K562 (cell line): ENCODE data around the gene ADK. TPM values are rescaled to one million over a fixed set of nuclear protein-coding genes. Genes with fewer than 3 reads are reported as not detected.

ENCODE experiments used
- ADNP ChIP-seq: fragments of 200-800 bp; sonication (Bioruptor generic); IDR thresholded peaks from 2 replicates; pipeline ENCODE4 v1.6.1; 2016; ENCODE audit warnings: missing genetic modification characterization, missing compliant biosample characterization
- ARID1B ChIP-seq: fragments of 450-650 bp; IDR thresholded peaks from 2 replicates; pipeline ENCODE4 v1.6.1; 2016; ENCODE audit warnings: antibody characterized with exemption, mild to moderate bottlenecking, inconsistent platforms
- BRD4 ChIP-seq: fragments of 200-600 bp; sonication (generic); IDR thresholded peaks from 2 replicates; pipeline ENCODE4 v1.6.1; 2017; ENCODE audit warnings: inconsistent platforms
- CEBPG ChIP-seq, 3 experiments: fragments of 200-800 bp in 1 of 3; sonication (Bioruptor generic) in 1 of 3; sonication (generic) in 1 of 3; formaldehyde crosslinking in 1 of 3; IDR thresholded peaks in 2 of 3; conservative IDR thresholded peaks in 1 of 3; 2 replicates each; pipeline versions ENCODE4 v1.6.1 to v1.8.0; 2016 to 2022; ENCODE audit warnings: missing compliant biosample characterization in 2 of 3, missing genetic modification characterization in 2 of 3, mild to moderate bottlenecking in 1 of 3, missing genetic modification reagents in 1 of 3
- EZH2 ChIP-seq: IDR thresholded peaks from 2 replicates; pipeline ENCODE4 v1.6.1; 2012; ENCODE audit warnings: low read depth, mild to moderate bottlenecking, inconsistent platforms, low read length, borderline replicate concordance
- GABPB1 ChIP-seq: sonication (generic); formaldehyde crosslinking; IDR thresholded peaks from 2 replicates; pipeline ENCODE4 v1.8.0; 2022; ENCODE audit warnings: mild to moderate bottlenecking, missing genetic modification reagents
- GATA2 ChIP-seq: sonication (generic); formaldehyde crosslinking; IDR thresholded peaks from 2 replicates; pipeline ENCODE4 v1.4.0; 2020; ENCODE audit warnings: mild to moderate bottlenecking, missing genetic modification reagents
- RAD51 ChIP-seq: fragments of 450-650 bp; IDR thresholded peaks from 2 replicates; pipeline ENCODE4 v1.7.1; 2016; ENCODE audit warnings: low read depth, mild to moderate bottlenecking, borderline replicate concordance
- ZNF174 ChIP-seq: fragments of 250-450 bp; sonication (Bioruptor Pico); IDR thresholded peaks from 2 replicates; pipeline ENCODE4 v1.4.0; 2020; ENCODE audit warnings: mild to moderate bottlenecking
- ZNF239 ChIP-seq: fragments of 250-450 bp; sonication (Bioruptor Pico); IDR thresholded peaks from 2 replicates; pipeline ENCODE4 v1.4.0; 2020; ENCODE audit warnings: mild to moderate bottlenecking
- ZNF311 ChIP-seq: fragments of 250-450 bp; sonication (Bioruptor Pico); IDR thresholded peaks from 2 replicates; pipeline ENCODE4 v1.4.0; 2020; ENCODE audit warnings: mild to moderate bottlenecking, moderate library complexity
- ZNF586 ChIP-seq: fragments of 450-650 bp; formaldehyde crosslinking; conservative IDR thresholded peaks from 2 replicates; pipeline ENCODE4 v1.4.0; 2020; ENCODE audit warnings: mild to moderate bottlenecking, moderate library complexity
- polyA plus RNA-seq, 8 experiments: library from polyadenylated mRNA; depleted of rRNA in 4 of 8; stranded (reverse) in 5 of 8; unstranded in 3 of 8; fragments of >200 nt; fragmentation: Nextera tagmentation in 2 of 8; fragmentation: Illumina TruSeq in 1 of 8; extraction: Ambion mirVana in 2 of 8; extraction: Trizol in 1 of 8; gene quantifications; 2 replicates each; pipeline versions ENCODE4 v1.2.1 to v1.2.3, GENCODE V29; 2011 to 2014; ENCODE audit warnings: inconsistent platforms in 1 of 8, missing spikeins in 1 of 8
- total RNA-seq, 7 experiments: library from RNA; depleted of rRNA in 6 of 7; stranded (reverse); fragments of >200 nt in 6 of 7; fragmentation: Illumina TruSeq in 2 of 7; extraction: Trizol in 2 of 7; gene quantifications; 2 replicates each; pipeline versions ENCODE4 v1.2.1 to v1.2.3, GENCODE V29; 2011 to 2021; ENCODE audit warnings: low replicate concordance in 1 of 7
- TF ChIP-seq, protein P1 (sequence below): sonication (generic); formaldehyde crosslinking; IDR thresholded peaks from 2 replicates; pipeline ENCODE4 v1.8.0; 2023; ENCODE audit warnings: missing genetic modification reagents, mild to moderate bottlenecking, borderline replicate concordance
- TF ChIP-seq, protein P2 (sequence below): sonication (generic); formaldehyde crosslinking; IDR thresholded peaks from 2 replicates; pipeline ENCODE4 v1.8.1; 2023; ENCODE audit warnings: mild to moderate bottlenecking, missing genetic modification reagents
- TF ChIP-seq, protein P3 (sequence below): IDR thresholded peaks from 2 replicates; pipeline ENCODE4 v1.6.1; 2011; ENCODE audit not compliant: insufficient read length; ENCODE audit errors: extremely low read depth
- TF ChIP-seq, protein P4 (sequence below), 3 experiments: fragments of 200-800 bp in 1 of 3; fragments of 250-450 bp in 1 of 3; fragments of 450-650 bp in 1 of 3; sonication (Bioruptor Pico) in 1 of 3; sonication (Bioruptor generic) in 1 of 3; formaldehyde crosslinking in 1 of 3; IDR thresholded peaks; 2 replicates each; pipeline versions ENCODE4 v1.6.1 to v1.8.0; 2016 to 2022; ENCODE audit warnings: mild to moderate bottlenecking in 2 of 3, missing genetic modification characterization in 2 of 3, missing compliant biosample characterization in 1 of 3, moderate library complexity in 1 of 3

The ADK gene
- total and polyA plus RNA-seq, 9 of the 15 experiments (the other 6 are each of a cell fraction or from before 2014, with no cell fraction given): 54.2 to 97.8 (median 73.6) TPM

DNA sequence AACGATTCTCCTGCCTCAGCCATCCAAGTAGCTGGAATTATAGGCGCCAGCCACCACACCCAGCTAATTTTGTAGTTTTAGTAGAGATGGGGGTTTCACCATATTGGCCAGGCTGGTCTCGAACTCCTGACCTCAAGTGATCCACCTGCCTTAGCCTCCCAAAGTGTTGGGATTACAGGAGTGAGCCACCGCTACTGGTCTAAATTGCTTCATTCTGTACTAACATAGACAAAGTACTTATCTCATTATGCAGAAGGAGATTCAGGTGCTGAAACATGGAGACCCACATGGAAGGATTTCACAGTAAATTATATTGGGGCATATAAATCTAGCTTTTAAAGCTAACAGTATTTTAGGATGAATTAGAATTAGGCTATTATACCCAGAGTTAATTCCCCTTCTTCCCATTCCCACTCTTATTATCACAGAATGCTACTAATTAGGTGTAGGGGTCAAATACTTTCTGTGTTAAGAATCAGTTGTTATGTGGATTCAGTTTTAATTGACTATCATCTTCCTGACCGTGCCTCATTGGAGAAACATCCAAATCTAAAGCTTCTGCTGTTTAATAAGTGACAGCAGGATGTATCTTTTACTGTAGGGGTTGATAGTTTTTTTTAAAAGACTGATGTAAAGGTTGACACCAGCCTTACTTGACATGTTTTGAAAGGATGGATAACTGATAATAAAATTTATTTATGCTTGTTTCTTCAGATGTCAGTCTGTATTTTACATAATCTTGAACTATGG lies 27.2 kb downstream of the ADK start (continued):
- TF ChIP-seq ADNP (tag): peak; percentile 71
- TF ChIP-seq, protein P1, sequence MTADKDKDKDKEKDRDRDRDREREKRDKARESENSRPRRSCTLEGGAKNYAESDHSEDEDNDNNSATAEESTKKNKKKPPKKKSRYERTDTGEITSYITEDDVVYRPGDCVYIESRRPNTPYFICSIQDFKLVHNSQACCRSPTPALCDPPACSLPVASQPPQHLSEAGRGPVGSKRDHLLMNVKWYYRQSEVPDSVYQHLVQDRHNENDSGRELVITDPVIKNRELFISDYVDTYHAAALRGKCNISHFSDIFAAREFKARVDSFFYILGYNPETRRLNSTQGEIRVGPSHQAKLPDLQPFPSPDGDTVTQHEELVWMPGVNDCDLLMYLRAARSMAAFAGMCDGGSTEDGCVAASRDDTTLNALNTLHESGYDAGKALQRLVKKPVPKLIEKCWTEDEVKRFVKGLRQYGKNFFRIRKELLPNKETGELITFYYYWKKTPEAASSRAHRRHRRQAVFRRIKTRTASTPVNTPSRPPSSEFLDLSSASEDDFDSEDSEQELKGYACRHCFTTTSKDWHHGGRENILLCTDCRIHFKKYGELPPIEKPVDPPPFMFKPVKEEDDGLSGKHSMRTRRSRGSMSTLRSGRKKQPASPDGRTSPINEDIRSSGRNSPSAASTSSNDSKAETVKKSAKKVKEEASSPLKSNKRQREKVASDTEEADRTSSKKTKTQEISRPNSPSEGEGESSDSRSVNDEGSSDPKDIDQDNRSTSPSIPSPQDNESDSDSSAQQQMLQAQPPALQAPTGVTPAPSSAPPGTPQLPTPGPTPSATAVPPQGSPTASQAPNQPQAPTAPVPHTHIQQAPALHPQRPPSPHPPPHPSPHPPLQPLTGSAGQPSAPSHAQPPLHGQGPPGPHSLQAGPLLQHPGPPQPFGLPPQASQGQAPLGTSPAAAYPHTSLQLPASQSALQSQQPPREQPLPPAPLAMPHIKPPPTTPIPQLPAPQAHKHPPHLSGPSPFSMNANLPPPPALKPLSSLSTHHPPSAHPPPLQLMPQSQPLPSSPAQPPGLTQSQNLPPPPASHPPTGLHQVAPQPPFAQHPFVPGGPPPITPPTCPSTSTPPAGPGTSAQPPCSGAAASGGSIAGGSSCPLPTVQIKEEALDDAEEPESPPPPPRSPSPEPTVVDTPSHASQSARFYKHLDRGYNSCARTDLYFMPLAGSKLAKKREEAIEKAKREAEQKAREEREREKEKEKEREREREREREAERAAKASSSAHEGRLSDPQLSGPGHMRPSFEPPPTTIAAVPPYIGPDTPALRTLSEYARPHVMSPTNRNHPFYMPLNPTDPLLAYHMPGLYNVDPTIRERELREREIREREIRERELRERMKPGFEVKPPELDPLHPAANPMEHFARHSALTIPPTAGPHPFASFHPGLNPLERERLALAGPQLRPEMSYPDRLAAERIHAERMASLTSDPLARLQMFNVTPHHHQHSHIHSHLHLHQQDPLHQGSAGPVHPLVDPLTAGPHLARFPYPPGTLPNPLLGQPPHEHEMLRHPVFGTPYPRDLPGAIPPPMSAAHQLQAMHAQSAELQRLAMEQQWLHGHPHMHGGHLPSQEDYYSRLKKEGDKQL (CRISPR knock-in tag): no peak
- 0 out of 2 replicates have a peak, but pooled peaks have one; percentile 15 for TF ChIP-seq ARID1B
- no peak for TF ChIP-seq GATA2 (CRISPR knock-in tag)
- TF ChIP-seq, protein P2, sequence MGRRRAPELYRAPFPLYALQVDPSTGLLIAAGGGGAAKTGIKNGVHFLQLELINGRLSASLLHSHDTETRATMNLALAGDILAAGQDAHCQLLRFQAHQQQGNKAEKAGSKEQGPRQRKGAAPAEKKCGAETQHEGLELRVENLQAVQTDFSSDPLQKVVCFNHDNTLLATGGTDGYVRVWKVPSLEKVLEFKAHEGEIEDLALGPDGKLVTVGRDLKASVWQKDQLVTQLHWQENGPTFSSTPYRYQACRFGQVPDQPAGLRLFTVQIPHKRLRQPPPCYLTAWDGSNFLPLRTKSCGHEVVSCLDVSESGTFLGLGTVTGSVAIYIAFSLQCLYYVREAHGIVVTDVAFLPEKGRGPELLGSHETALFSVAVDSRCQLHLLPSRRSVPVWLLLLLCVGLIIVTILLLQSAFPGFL (CRISPR knock-in tag): no peak
- TF ChIP-seq BRD4: no peak
- no peak for TF ChIP-seq ZNF239 (CRISPR knock-in tag)
- TF ChIP-seq CEBPG (CRISPR knock-in tag; IDR thresholded peaks at IDR 0.05): no peak
- TF ChIP-seq CEBPG (tag; conservative IDR thresholded peaks at IDR 0.05 in 1 of 2, IDR thresholded peaks at IDR 0.05 in 1 of 2): peak; percentile 9 to 41; a peak in 1 of 4 replicates
- TF ChIP-seq RAD51: no peak
- no peak for TF ChIP-seq GABPB1 (CRISPR knock-in tag)
- TF ChIP-seq EZH2: no peak
- TF ChIP-seq, protein P3, sequence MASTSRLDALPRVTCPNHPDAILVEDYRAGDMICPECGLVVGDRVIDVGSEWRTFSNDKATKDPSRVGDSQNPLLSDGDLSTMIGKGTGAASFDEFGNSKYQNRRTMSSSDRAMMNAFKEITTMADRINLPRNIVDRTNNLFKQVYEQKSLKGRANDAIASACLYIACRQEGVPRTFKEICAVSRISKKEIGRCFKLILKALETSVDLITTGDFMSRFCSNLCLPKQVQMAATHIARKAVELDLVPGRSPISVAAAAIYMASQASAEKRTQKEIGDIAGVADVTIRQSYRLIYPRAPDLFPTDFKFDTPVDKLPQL: no peak
- no peak for TF ChIP-seq ZNF174
- TF ChIP-seq ZNF311 (CRISPR knock-in tag): no peak
- no peak for TF ChIP-seq ZNF586 (CRISPR knock-in tag)
- TF ChIP-seq, protein P4, sequence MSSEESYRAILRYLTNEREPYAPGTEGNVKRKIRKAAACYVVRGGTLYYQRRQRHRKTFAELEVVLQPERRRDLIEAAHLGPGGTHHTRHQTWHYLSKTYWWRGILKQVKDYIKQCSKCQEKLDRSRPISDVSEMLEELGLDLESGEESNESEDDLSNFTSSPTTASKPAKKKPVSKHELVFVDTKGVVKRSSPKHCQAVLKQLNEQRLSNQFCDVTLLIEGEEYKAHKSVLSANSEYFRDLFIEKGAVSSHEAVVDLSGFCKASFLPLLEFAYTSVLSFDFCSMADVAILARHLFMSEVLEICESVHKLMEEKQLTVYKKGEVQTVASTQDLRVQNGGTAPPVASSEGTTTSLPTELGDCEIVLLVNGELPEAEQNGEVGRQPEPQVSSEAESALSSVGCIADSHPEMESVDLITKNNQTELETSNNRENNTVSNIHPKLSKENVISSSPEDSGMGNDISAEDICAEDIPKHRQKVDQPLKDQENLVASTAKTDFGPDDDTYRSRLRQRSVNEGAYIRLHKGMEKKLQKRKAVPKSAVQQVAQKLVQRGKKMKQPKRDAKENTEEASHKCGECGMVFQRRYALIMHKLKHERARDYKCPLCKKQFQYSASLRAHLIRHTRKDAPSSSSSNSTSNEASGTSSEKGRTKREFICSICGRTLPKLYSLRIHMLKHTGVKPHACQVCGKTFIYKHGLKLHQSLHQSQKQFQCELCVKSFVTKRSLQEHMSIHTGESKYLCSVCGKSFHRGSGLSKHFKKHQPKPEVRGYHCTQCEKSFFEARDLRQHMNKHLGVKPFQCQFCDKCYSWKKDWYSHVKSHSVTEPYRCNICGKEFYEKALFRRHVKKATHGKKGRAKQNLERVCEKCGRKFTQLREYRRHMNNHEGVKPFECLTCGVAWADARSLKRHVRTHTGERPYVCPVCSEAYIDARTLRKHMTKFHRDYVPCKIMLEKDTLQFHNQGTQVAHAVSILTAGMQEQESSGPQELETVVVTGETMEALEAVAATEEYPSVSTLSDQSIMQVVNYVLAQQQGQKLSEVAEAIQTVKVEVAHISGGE (CRISPR knock-in tag; IDR thresholded peaks at IDR 0.05): no peak
